Natural killer cell (primary cell): Measurements from ENCODE around the gene THRB. TPM values are rescaled to one million over a fixed set of nuclear protein-coding genes. Genes with fewer than 3 reads are reported as not detected.

Source experiments
- ATAC-seq, 3 donors: fragments of 150-1000 bp in 2 of 3; fragments of 200-7000 bp in 1 of 3; cut with Tn5 transposase; 1 replicate in 1 of 3; 2 replicates in 2 of 3; pipeline ENCODE4 v1.10.0; 2021; ENCODE audit warnings: mild to moderate bottlenecking in 2 of 3, moderate library complexity in 2 of 3
- DNase-seq, 2 donors: peaks; one replicate each; pipeline versions ENCODE4 v3.0.0 to v3.0.0-alpha.2; 2013 to 2021; ENCODE audit warnings: mixed read lengths in 1 of 2
- H3K27ac ChIP-seq: one replicate; pipeline ENCODE4 v1.5.1; 2013; ENCODE audit warnings: mild to moderate bottlenecking, low read length
- H3K27me3 ChIP-seq: one replicate; pipeline ENCODE4 v1.6.1; 2013; ENCODE audit warnings: low read length; ENCODE audit not compliant: control insufficient read depth, insufficient read depth
- H3K36me3 ChIP-seq: one replicate; pipeline ENCODE4 v1.6.1; 2013; ENCODE audit warnings: low read length; ENCODE audit not compliant: control insufficient read depth, insufficient read depth
- H3K4me1 ChIP-seq: one replicate; pipeline ENCODE4 v1.6.1; 2013; ENCODE audit warnings: low read length; ENCODE audit not compliant: control insufficient read depth, insufficient read depth
- H3K4me3 ChIP-seq: one replicate; pipeline ENCODE4 v1.5.1; 2013; ENCODE audit warnings: low read length
- H3K9me3 ChIP-seq: one replicate; pipeline ENCODE4 v1.6.1; 2013; ENCODE audit warnings: low read length; ENCODE audit not compliant: control insufficient read depth, insufficient read depth
- H3K27ac Mint-ChIP-seq, 2 donors: one replicate each; pipeline ENCODE4 v1.8.0; 2022; ENCODE audit warnings: mild to moderate bottlenecking in 2 of 2, mixed read lengths in 2 of 2, moderate library complexity in 1 of 2
- H3K27me3 Mint-ChIP-seq, 2 donors: one replicate each; pipeline ENCODE4 v1.8.0; 2022; ENCODE audit warnings: low read depth in 2 of 2, mixed read lengths in 2 of 2
- H3K36me3 Mint-ChIP-seq: one replicate; pipeline ENCODE4 v1.8.0; 2022; ENCODE audit warnings: mixed read lengths
- H3K4me1 Mint-ChIP-seq, 2 donors: one replicate each; pipeline ENCODE4 v1.8.0; 2022; ENCODE audit warnings: mixed read lengths in 2 of 2
- H3K4me3 Mint-ChIP-seq: one replicate; pipeline ENCODE4 v1.8.0; 2022; ENCODE audit warnings: mild to moderate bottlenecking, moderate library complexity, mixed read lengths
- H3K9me3 Mint-ChIP-seq, 2 donors: one replicate each; pipeline ENCODE4 v1.8.0; 2022; ENCODE audit warnings: mixed read lengths in 2 of 2
- WGBS: methylation state at CpG from one replicate; pipeline ENCODE4 v1.1.7; 2013; ENCODE audit warnings: missing lambda C conversion rate; ENCODE audit not compliant: insufficient coverage; 5-methylcytosine and 5-hydroxymethylcytosine counted together
- intact Hi-C: fragments of 100-400 bp; cut with micrococcal nuclease; formaldehyde crosslinking; loops from one replicate; pipeline ENCODE4 v1.14.2; 2022
- total RNA-seq, 4 donors: library from RNA; stranded (reverse); fragments of 120-200 nt in 1 of 4; gene quantifications; one replicate each; pipeline versions ENCODE4 v1.2.3 to v1.2.4, GENCODE V29; 2013 to 2022
- TF ChIP-seq, protein P1 (sequence below): fragments of 200-600 bp; IDR thresholded peaks from one replicate; pipeline ENCODE4 v1.8.0; 2022; ENCODE audit warnings: antibody characterized with exemption

Gene THRB
- total RNA-seq, 3 donors from 2014 or later (not counting 1 experiment from before 2014, with no cell fraction given), result 0.05 TPM; not detected in 2

DNA sequence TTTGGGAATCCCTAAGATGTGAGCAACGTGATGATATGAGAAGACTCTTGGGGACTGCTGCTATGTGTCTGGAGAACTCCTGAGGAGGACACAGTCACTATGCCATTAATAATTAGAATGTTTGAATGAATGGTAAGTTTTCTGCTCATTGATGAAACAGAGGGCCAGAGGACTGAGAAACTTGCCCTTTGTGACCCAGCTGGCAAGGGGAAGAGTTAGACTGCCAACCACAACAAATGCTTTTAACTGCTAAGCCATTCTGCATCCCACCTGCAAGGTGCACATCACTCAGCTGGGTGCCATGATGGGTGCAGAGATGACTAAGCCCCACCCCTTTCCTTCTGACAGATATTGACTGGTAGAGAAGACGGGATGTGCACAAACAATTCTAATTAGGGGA is 249.6 kb downstream of the THRB start:
- intact Hi-C loops, result no loop called here
- ATAC-seq (no peak), DNase-seq (no peak)
- TF ChIP-seq, protein P1, sequence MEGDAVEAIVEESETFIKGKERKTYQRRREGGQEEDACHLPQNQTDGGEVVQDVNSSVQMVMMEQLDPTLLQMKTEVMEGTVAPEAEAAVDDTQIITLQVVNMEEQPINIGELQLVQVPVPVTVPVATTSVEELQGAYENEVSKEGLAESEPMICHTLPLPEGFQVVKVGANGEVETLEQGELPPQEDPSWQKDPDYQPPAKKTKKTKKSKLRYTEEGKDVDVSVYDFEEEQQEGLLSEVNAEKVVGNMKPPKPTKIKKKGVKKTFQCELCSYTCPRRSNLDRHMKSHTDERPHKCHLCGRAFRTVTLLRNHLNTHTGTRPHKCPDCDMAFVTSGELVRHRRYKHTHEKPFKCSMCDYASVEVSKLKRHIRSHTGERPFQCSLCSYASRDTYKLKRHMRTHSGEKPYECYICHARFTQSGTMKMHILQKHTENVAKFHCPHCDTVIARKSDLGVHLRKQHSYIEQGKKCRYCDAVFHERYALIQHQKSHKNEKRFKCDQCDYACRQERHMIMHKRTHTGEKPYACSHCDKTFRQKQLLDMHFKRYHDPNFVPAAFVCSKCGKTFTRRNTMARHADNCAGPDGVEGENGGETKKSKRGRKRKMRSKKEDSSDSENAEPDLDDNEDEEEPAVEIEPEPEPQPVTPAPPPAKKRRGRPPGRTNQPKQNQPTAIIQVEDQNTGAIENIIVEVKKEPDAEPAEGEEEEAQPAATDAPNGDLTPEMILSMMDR, result no peak
- no peaks in the 10 kb centered on the region for H3K4me1 ChIP-seq
- Mint-ChIP-seq H3K27ac (no peak overlapping the region), H3K36me3 (no peaks in the 10 kb centered on the region), H3K27me3 (peaks cover 0 to 2% of the 10 kb centered on the region in 2 donors), H3K9me3 (no peaks in the 10 kb centered on the region), H3K4me1 (no peaks in the 10 kb centered on the region), H3K4me3 (no peak overlapping the region)
- no peak overlapping the region for H3K27ac ChIP-seq
- H3K27me3 ChIP-seq, result no peaks in the 10 kb centered on the region
- no peak overlapping the region for H3K4me3 ChIP-seq
- no peaks in the 10 kb centered on the region for H3K36me3 ChIP-seq
- no peaks in the 10 kb centered on the region for H3K9me3 ChIP-seq
- 67% methylated on average over 1 of the region's 2 CpGs for WGBS

DNA sequence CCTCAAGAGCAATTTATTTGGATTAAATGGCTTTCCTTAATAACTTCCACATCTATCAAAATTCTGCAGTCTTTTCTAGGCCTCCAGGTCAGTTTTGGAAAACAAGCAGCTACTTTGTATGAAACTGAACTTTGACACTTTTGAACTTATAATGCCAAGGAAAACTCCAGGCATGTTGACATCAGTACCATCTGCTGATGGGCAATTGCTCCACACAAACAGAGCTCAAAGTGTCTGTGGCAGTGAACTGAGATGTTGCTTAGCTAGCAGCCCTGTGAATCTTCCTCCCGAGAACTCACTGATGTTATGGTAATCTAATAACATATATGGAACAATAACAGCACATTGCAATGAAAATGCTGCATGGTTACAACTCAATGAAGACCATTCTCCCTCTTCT is 250.2 kb downstream of the THRB start:
- Mint-ChIP-seq H3K9me3 (no peaks in the 10 kb centered on the region), H3K36me3 (no peaks in the 10 kb centered on the region), H3K27ac (no peak overlapping the region), H3K4me1 (no peaks in the 10 kb centered on the region), H3K27me3 (peaks cover 0 to 2% of the 10 kb centered on the region in 2 donors), H3K4me3 (no peak overlapping the region)
- Histone ChIP-seq H3K4me3 (no peak overlapping the region), H3K27me3 (no peaks in the 10 kb centered on the region), H3K9me3 (no peaks in the 10 kb centered on the region), H3K27ac (no peak overlapping the region), H3K36me3 (no peaks in the 10 kb centered on the region), H3K4me1 (no peaks in the 10 kb centered on the region)
- WGBS, result no CpG with 5 or more reads among the region's 1 CpG
- intact Hi-C loops, result no loop called here
- no peak for ATAC-seq
- TF ChIP-seq, protein P1, result no peak
- DNase-seq, result no peak

DNA sequence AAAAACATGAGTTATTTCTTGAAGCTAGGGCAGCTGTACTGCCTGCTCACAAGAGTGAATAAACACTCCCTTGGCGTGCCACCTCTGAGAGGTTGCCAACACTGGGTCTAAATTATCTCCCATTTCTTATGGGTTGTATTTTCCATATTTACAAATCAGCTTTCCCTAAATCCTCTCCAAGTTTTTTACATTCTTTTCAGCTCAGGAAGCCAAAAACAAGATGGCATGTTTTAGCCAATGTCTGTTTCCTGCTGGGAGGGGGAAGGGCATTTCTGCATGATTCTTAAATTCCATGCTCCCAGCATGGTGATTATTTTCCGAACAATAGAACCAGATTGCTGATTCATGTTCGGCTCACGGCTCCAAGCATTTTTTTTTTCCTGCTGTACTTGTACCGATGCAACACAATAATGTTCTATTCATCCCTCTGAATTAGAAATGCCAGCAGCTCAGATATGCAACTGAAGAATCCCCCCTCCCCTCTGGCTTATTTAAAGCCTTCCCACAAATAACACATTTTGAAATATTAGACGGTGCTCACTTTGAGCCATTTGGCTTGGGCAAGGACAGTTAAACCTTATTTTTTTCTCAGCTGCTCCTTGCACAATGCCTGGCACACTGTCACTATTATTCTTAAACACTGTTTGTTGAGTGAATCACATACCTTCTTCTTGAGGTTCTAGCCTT is 252.5 kb downstream of the THRB start:
- H3K9me3 Mint-ChIP-seq, result no peaks in the 10 kb centered on the region
- no peaks in the 10 kb centered on the region for H3K36me3 Mint-ChIP-seq
- no peak overlapping the region for H3K4me3 Mint-ChIP-seq
- Histone ChIP-seq H3K4me1 (no peaks in the 10 kb centered on the region), H3K36me3 (no peaks in the 10 kb centered on the region), H3K27ac (no peak overlapping the region), H3K9me3 (no peaks in the 10 kb centered on the region), H3K27me3 (no peaks in the 10 kb centered on the region), H3K4me3 (no peak overlapping the region)
- H3K27me3 Mint-ChIP-seq, result no peaks in the 10 kb centered on the region
- WGBS, result 82% methylated on average over 6 of the region's 6 CpGs
- TF ChIP-seq, protein P1, result no peak
- H3K27ac Mint-ChIP-seq, result no peak overlapping the region
- DNase-seq (no peak), ATAC-seq (no peak)
- no peaks in the 10 kb centered on the region for H3K4me1 Mint-ChIP-seq
- intact Hi-C loops, result no loop called here

DNA sequence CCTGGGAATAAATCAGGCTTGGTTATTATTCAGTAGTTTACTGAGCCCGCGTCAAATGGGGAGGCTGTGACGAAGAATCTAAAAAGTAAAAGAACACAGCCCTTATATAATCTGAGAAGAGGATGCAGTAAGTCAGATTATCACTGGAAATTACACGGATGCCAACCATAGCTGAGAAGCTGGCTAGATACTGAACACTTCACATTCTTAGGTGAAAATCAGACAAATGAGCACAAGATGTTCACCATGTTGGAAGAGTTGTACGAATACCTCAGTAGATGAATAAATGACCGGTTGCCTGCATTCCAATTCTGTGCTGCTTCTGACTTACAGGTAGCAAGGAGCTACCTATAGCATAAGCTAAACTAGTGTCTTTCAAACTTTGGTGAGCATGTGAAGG is 254.3 kb downstream of the THRB start:
- Histone ChIP-seq H3K27me3 (no peaks in the 10 kb centered on the region), H3K4me1 (no peaks in the 10 kb centered on the region), H3K36me3 (no peaks in the 10 kb centered on the region), H3K4me3 (no peak overlapping the region), H3K9me3 (no peaks in the 10 kb centered on the region), H3K27ac (no peak overlapping the region)
- Mint-ChIP-seq H3K9me3 (no peaks in the 10 kb centered on the region), H3K4me1 (no peaks in the 10 kb centered on the region), H3K4me3 (no peak overlapping the region), H3K36me3 (no peaks in the 10 kb centered on the region), H3K27me3 (no peaks in the 10 kb centered on the region), H3K27ac (no peak overlapping the region)
- intact Hi-C loops, result no loop called here
- TF ChIP-seq, protein P1, result no peak
- ATAC-seq, result no peak
- WGBS, result 88% methylated on average over 6 of the region's 6 CpGs
- DNase-seq, result no peak
